Activated T-cell treated with anti-CD3 and anti-CD28 coated beads for 4 hours (primary cell): Measurements from ENCODE around the gene SNRPB2.

Experiments
- DNase-seq: peaks from one replicate; pipeline ENCODE4 v3.0.0-alpha.2; 2020

Gene SNRPB2

DNA sequence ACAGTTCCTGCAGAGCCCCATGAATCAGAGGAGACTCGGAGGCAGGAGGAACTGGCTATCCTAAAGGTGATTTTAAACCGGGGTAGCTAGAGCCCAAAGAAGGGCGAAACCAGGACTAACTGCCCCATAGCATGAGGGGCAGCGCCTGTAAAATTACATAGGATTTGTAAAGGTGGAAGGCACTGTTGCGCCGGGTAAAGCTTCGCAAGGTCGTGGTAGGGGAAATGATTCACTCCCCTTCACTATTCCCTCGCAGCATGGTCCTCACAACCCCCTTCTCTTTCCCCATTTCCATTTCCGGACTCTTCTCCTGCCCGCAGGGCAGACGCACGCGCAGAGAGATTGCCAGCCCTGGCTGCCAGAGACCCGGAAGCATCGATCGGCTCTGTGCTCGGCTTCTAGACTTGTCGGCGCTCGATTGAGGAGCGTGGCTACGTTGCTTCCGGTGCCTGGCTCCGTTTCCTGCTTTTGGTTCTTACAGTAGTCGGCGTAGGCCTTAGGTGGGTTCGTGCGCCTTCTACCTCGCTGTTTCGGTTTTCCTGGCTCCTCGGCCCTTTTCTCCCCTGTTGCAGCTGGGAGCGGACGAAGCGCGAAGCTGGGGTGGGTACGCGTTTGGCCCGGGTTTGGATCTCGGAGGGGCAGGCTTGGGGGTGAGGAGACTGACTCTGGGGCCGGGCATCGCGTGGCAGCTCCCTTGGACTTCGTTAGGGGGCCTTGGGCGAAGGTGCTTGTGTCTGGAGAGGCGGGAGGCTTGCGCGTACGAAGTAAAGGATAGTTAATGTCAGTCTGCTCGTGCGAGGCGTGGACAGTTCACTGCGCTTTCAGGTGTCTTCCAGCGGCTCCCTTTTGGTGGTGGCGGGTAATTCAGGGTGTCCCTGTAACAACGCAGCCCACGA, at the start of gene SNRPB2:
TSS of gene SNRPB2 (plus strand) at position 462 of the 896 bp plus-strand sequence. CDS start 1,677 bp downstream, outside the sequence.
- DNase-seq: peak; percentile 82

DNA sequence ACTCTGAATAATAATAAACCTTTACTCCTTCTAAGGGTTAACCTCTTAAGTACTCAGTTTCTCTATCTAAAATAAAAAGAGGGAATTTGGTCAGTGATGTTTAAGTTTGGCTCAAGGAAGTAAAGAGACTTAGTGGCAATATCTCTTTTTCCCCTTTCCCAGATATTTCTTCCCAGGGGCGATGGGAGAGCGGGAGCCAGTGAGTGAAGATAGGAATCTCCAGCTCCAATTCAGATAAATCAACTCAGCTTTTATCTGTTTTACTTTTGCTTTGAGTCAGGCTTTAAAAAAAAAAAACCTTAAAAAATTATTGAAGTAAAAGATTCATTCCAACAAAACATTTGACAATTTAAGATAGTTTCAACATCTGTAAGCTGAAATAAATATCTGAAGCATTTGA, 45.4 kb upstream of the SNRPB2 start:
- no peak for DNase-seq

DNA sequence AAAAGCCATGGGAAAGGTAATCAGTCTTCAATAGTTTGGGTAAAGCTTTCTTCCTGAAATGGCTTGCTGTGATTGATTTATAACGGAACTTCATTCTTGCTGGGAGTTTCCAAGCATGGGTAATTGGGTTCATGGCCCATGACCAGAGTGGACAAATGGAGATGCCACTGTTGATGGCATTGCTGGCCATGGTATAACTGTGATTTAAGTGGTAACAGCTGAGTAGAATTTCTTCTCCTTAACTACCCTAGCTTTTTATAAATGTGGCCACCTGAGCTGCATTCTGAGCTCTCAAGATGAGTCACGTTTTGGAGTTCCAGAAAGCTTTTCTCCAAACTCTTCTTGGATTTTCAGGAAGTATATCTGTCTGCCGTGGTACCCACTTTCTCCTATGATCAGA, 39.9 kb upstream of the SNRPB2 start:
- DNase-seq: no peak

DNA sequence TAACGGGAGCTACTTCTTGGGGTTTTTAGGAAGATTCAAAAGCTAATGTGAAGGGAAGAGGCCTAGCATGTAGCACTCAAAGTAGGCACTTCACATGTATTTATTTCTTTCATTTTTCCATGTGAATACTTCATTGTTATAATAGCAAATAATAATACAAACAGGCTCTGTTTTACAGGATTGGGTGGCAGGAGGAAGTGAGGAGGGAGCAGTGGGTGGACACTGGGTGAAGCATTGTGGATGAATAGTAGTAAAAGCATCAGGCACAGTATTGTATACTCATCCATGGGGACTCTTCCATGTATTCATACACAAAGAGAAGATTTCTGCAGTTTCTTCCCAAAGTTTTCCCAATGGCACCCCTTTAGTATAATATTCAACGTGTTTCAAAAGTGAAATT, 38.4 kb upstream of the SNRPB2 start:
- DNase-seq: no peak

DNA sequence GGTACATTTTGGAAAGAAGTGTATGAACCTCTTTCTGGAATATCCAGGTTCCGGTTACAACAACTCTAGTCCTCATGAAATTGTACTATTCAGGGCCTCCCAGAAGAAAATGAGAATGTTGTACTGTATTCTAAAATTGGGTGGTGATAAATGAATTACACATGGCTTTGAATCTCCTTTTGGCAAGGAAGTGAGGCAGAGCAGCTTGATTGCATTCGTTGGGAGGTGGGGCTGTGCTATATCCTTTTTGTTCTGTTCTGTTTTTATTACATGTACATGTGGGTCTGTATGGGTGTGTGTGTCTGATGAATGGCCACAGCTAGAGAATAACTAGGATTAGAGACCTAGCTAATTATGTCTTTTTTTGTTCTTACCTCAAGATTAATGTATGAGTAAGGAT, 37.8 kb upstream of the SNRPB2 start:
- no peak for DNase-seq

DNA sequence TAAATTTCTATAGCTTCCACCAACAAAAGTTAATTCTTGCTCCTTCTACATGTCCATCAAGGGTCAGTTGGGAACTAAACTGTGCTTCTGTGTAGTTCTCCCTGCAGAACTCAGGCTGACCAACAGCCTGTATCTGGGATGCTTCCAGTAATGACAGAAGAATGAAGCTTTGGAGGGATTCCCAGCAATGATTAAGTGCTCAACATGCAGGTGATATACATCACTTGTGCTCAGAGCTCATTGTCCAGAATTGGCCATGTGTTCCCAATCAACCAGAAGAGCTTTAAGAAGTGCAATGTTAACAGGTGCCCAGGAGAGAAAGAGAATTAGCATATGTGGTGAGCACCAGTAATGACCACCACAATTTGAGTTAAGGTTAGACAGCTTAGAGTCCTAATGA, 37.4 kb upstream of the SNRPB2 start:
- DNase-seq: no peak

DNA sequence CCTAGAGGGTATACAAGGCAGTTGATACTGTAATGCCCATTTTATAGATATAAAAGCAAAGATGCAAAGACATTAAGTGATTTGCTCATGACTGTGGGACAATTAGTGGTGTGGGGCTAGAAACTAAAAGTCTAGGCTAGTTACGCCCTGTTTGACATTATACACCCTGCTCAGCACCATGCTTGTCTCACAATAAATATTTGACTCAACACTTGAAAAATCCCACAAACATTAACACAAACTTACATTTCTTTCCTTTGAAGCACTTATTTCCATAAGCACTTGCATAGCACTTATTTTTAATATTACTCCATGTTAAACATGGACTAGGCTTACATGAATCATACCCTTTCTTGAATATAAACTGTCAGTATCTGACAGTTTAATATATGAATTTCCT, 36.5 kb upstream of the SNRPB2 start:
- DNase-seq: no peak

DNA sequence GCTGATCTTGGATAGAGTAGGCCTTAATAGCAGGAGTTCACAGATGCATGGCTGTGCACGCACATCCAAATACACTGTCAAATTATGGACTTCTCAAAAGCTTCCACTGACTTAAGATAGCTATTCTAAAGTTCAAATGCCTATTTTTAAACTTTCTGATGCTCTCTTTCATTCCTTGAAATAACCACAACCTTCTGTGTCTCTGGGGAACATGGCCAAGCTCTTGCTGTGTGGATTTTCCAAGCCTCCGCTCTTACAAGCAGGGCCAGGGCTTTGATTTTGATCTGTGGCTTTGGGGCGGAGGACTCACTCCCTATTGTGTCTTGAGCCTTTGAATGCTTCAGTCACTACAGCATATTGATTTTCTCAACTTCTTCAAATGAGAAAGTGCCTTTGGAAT, 35.7 kb upstream of the SNRPB2 start:
- DNase-seq: no peak

DNA sequence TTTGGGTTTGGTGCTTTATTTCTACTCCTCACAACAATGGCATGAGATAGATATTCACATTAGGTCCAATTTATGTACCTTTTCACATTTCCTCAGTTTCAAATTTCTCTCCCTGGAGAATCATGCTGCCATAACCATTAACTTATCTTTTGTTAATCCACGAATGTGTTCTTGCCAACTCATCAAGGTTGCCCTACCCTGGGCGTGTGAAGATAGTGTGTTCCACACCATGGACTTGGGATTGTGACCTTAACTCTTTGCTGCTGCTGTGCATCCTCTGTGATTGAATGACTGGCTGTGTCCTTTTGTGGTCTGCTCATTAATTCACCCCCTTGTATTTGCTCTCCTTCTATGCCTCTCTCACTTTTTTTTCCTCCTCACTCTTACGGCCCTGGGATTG, 34.2 kb upstream of the SNRPB2 start:
- DNase-seq: no peak

DNA sequence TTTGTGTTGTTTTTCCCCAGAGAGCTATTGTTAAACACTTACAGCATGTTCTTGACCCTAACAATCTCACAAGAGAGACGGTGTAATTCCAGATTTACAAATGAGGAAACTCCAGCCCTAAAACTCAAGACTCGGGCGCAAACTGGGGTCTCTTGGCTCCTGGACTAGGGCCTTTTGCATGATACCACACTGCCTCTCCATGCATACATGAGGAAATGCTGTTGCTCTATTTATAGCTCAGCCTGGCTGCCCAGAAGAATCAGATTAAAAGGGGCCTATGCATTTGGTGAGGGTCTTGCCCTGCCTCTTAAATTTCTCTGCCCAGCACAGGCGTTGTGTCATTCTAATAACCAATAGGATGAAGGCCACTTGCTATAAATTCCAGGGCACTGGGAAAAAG, 30.5 kb upstream of the SNRPB2 start:
- DNase-seq: no peak

DNA sequence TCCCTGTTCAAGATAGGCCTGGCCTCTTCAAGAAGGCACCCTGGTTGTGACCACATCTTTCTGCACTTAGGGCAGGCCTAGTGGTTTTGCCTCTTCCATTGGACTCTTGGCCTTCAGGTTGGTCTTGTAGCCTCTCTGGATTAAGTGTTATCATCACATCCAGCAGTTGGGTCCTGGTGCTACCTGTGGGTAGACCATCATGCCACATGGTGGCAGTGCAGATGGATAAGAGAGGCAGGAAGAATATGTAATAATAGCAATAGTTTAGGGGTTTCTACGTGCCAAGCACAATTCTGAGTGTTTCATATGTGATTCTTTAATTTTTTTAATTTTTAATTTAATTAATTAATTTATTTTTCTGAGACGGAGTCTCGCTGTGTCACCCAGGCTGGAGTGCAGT, 28.5 kb upstream of the SNRPB2 start:
- DNase-seq: no peak

DNA sequence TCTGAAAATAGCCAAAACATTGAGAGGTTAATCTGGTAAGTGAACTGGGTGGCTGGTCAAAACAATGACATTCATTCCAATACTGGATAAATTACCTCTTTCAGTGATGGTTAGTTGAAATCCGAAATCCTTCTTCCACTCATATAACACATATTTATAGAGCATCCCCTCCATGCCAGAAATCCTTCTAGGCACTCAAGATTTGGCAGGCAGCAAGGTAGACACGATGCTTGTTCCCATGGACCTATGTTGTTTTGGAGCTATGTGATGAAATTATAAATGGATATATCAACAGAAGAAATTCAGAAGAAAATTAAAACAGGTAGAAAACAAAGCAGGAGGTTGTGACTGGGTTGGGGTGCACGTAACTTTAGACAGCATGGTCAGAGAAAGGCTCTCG, 26.3 kb upstream of the SNRPB2 start:
- DNase-seq: no peak

DNA sequence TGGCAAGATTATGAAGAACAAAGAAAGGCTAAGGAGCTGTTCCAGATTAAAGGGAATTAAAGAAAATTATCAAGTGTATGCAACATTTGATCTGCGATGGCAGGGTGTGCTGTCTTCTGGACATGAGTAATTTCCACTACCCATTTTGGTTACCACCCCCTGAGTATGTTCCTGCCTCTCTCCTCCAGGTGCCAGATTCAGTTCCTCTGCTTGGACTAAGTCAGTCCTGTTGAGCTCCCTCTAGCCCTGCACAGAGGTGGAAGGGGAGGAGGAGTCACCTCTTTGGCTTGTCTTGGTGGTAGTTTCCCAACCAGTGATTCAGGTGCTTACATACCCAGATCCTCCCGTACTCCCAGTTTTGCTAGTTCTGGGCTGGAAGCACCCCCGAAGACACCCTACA, 22.2 kb upstream of the SNRPB2 start:
- no peak for DNase-seq

DNA sequence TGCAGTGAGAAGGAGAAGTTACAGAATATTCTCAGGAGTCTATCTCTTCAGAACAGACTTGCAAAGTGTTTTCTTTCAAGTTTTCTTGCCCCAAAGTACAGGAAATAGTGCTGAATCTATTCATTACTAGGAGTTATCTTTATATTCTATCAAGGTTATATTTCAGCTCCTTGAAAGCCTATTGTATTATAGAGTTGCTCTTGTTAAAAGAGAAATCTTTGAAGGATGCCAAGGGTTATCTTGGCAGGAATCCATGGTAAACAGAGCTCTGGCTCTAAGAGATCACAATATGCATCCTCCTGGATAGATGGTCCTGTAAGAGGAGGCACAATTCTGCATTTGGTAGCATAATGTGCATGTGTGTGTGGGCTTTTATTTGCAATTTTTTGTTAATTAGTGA, 21.2 kb upstream of the SNRPB2 start:
- DNase-seq: no peak

DNA sequence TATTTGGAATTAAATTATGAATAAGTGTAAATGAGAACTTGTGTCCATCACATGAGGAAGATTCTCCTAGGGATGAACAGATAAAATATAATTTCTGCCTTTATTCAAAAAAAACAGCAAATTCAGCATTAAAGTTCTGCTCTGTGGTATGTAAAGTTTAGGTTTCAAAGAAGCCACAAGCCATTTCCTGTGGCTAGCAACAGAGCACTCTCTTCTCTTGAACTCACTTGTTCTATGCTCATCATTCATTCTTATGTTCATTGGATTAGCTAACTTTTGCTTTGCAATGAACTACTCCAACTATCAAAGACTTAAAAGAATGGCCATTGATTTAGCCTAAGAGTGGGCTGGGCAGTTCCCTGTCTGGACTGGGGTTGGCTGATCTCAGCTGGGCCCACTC, 20.8 kb upstream of the SNRPB2 start:
- DNase-seq: no peak

DNA sequence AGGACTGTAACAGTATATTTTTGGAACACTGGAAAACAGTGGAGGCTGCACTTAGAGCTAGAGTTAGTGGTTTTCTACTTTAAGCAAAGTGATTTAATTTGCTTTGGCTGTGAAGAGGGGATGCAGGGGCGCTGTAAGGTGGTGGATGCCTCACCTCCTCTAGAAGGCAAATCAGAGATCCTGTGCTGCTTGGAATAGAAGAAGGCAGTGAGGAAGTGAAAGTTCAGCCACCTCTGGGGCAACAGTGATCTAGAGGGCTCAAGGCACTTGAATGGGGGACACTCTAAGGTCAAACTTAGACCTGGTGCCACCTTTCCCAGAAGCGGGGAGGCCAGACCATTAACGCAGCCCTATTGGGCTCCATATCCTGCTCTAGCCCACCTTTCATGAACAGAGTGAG, 19.0 kb upstream of the SNRPB2 start:
- no peak for DNase-seq

DNA sequence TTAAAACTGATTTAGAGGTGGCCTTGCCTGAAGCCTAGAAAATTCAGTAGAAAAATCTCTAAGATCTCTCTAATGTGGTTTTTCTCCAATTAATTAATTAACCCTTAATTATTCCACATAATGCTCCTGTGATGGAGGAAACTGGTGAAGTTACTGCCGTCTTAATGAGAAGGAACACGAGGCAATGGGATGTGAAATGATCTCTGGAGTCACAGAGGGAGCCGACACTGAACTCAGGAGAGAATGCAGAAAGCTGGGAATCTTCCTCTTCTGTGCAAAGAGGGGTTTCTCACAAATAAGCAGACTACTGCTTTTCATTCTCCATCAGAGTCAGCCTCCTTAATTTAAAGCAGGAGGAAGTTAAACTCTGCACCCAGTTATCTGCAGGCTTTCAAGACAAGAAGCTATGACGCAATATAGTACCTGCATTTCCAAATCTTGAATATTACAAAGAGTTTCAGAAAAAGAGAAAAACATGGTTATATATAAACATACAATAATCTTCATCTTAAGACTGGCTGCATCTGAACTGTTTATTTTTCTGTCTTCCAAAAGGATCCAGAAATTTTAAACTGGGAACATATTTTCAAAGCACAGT, 18.1 kb upstream of the SNRPB2 start:
- DNase-seq: no peak

DNA sequence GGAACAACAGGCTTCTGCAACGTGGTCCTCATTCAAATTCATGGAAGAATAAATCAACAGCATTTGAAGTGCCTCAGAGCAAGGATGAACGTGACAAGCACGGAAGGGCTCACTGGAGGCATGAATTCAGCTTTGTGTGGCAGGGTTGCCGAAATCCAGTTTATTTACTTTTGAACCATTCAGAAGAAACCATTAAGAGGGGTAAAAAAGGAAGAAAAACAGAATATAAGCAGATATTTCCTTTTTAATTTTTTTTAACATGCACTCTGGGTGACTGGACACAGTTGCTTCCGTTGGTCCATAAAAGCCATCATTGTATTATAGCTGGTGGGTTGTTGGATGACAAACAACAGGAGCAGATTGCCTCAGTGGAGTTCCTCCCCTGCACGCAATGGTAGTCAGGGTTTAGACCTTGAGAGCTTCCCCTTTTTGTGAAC, 17.3 kb upstream of the SNRPB2 start:
- DNase-seq: no peak

DNA sequence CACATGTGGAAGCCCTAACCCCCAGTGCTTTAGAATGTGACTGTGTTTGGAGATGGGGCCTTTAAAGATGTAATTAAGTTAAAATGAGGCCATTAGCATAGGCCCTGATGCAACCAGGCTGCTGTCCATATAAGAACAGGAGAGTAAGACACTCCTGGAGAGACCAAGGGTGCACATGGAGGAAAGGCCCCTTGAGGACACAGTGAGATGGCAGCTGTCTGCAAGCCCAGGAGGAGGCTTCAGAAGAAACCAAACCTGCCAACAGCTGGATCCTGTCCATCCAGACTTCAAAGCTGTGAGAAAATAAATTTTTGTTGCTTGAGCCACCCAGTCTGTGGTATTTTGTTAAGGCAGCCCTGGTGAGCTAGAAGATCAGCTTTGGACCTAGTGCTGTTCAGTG, 16.8 kb upstream of the SNRPB2 start:
- DNase-seq: no peak

DNA sequence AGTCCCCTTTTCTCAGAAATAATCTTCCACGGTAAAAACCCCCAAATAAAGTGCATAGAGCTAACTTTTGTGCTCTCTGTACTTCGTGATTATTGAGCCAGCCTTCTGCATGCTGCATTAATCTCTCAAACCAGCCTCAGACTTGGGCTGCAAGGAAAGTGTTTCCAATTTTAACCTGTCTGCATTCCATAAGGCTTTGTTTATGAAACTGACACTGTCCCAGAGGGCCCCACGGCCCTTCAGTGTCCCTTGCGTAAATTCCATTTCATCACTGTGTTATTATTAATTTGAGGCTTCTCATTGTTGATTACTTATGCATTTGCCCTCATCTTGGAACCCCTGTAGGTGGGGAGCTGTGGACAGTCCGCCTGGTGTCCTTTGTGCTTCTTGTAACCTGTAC, 15.6 kb upstream of the SNRPB2 start:
- DNase-seq: no peak

DNA sequence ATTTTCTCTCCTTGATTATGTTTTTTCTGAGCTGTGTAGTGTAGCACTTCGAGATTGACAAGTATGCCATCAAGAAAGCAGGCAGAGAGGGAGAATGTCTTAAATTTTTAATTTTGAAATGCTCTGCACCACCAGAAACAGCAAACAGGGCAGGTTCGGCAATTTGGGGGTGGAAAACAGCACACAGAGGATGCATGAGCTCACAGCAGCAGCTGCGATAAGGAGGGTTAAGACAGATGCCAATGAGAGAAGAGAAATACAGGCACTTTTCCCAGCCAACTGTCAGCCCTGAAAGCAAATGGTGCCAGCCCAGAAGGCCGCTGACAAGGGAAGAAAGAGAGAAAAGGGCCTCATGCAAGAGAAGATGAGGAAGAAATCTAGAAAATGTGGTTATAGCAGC, 15.1 kb upstream of the SNRPB2 start:
- no peak for DNase-seq

DNA sequence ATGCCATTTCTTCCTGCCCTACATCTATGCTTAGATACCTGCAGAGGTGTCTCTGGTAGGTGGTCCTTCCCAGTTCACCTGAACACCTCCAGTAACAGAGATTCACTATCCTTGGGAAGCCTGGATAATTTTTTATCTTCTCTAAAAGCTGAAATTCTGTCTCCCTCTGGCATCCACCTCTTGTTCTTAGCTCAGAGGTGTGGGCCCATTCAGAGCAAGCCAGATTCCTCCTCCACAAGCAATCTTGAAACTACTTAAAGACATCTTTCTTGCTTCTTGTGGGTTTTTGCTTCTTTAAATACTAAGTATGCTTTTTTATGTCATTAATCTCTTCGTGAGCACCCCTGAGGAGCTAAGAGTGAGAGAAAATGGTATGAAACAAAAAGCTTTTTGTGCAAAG, 10.4 kb upstream of the SNRPB2 start:
- no peak for DNase-seq

DNA sequence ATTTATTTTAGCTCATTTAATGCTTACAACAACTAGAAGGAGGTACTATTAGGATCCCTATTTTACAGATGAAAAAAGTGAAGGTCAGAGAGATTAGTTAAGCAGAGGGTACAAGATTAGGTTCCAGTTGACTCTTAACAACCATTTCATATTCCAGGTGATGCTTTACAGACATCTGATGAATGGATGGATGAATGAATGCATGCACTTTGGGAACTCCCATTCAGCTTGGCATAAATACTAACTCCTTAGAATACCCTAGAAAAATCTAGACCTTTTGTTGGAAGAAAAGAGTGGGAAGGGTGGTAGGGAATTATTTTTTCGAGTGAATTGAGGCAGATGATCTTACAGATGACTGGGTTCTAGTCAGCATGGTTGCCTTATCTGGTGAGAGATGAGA, 746 bp upstream of the SNRPB2 start:
- DNase-seq: no peak

DNA sequence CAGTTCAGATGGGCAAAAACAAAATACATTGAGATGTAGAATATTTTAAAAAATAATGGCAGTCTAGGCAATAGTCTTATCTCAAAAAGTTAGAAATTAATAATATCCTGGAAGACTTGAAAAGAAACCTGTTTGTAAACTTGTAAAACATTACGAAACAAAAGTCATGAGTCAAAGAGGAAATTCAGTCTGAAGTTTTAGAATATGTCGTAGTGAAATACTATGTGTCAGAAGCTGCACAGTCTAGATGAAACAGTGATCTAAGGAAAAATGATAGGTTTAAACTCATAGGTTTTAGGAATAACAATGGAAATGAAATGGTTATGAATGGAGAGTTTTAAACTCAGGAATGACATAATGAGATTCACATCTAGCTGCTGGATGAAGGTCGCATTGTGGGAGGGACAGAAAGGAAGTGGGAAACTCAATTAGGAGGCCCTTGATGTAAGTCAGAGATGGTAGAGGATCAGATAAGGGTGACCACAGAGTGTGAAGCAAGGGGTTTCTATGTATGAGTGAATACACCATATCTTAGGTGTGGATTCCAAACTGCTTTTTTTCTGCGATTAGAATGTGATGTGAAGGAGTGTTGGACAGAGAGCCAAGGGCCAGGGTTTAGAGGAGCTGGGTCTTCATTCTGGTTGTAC, 2.8 kb downstream of the SNRPB2 start:
- no peak for DNase-seq
